Endometrial microvascular endothelial cells (primary cell): Measurements from ENCODE around the gene NPL. TPM values are rescaled to one million over a fixed set of nuclear protein-coding genes. Genes with fewer than 3 reads are reported as not detected.

ENCODE experiments used
- in situ Hi-C: cut with HindIII; loops from 2 replicates; pipeline ENCODE4 v1.10.0; 2017; ENCODE audit warnings: low sequenced_read_pairs, low pct_unique_long_range_greater_than_20kb; ENCODE audit errors: inconsistent ontology term
- total RNA-seq: library from RNA; depleted of rRNA; stranded (reverse); fragments of >200 nt; gene quantifications from one replicate; pipeline ENCODE4 v1.2.3, GENCODE V29; 2015; ENCODE audit errors: inconsistent ontology term

Gene NPL
- 0.93 TPM for total RNA-seq

DNA sequence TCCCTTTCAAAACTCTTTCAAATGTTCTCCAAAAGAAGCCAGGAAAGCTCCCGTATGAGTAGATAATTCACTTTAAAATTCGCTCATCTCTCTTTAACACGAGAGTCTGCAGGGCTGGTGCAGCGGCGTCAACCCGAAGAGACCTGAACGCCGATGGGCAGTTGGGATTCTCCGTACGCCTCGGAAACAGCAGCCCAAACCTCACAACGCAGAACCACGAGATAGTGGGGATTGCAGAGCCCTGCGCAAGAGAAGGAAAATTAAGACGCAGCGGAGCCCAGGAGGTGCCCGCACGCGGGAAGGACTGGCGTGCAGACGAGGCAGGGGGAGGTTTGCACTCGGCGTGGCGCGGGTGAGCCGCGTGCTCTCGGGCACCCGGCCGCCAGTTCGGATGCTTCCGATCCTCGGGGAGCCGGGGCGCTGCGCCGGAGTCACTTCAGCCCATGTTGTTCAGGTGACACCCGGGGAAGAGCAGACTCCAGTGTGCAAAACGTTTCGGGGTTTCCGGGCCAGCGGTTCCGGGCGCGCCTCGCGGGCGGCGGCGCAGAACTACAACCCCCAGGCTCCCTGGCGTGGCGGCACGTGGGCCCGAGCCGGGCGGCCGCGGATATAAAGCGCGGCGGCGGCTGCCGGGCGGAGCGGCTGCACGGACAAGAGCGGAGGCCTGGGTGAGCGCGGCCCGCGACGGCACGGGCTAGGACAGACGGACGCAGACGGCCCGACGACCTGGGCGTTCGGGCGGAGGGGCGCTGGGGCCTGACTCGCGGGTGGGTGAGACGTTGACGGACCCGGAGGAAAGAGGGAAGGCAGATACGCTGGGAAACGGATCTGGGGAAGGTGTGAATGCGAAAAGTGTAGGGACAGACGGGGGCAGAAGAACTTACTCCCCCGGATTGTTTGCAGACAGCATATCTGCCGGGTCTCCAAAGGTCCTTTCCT is at the start of gene NPL:
Gene NPL, plus strand, starts transcription at position 636 of the 939 bp plus-strand sequence. CDS start 4,599 bp downstream, outside the sequence.
- in situ Hi-C loops, result loop anchor here (10.0 kb wide), 1 partner anchor 195 kb away; no protein-coding TSS in a partner anchor

DNA sequence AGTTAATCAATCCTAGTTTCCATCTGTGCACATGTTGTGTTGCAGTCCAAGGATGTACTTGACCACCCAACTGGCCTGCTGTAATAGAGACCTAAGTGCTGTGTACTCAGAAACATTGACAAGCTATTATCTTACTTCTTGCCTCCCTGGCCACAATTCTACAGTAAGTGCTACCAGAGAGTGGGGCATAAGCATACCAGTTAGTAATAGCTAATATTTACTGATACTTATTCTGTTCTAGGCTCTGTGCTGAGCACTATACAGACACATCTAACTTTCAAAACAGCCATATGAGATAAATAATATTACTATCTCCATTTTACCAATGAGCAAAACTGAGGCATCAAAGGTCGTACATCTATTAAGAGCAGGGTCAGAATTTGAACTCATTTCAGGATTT is 49.5 kb upstream of the NPL start:
- in situ Hi-C loops, result no loop called here

DNA sequence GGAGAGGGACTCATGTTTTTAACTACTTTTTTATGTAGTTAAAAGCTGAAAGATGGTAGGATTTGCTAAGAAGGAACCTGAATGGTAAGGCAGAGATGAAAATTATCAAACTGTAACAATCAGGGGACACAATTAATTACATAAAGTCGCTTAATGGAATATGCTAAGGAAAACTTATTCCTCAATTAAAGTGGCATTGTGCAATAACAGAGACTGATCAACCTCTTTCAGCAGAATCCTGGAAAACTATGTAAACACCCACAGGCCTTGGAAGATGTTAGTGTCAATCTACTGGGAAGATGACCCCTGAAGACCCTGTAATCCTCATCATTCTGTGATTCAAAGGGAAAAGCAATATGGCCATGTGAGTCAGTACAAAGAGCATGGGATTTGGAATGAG is 46.8 kb upstream of the NPL start:
- in situ Hi-C loops, result no loop called here

DNA sequence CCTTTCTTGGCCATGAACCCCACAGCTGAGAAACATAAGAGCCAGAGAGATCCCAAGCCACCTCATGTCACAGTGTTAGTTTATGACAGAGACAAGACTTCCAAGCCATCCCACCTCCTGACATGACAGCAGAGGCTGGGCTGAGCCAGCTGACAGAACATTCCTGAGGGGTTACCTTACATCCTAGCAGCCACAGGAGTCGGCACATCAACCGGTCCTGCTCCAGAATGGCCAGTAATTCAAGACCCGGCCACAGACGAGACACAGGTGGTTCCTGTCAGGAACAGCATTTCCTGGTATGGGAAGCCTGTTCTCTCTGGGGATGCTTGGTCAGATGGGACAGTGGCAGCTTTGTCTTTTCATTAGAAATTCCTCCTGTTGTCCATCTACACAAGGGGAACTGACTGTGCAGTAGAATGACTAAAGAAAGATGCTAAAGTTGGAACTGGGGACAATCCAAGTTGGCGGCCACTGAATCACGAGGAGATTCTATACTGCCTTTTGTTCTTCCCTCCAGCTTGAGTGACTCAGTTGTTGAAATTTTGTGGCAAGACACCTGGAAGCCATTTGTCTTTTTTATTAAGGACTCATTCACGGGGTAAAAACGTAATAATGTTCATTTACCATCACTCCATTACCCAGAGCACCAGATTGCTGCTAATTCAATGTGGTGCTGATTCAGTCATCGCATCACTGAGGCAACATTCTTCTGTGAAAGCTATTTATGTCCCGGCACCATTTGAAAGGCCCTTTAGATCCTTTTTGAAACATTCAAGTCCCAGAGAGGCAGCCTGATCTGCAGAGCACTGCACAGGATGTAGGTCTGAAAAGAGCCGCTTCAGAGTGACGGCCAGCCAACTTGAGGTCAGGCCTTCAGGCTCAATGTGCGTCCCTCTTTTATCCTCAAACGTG is 37.2 kb upstream of the NPL start:
- in situ Hi-C loops, result no loop called here

DNA sequence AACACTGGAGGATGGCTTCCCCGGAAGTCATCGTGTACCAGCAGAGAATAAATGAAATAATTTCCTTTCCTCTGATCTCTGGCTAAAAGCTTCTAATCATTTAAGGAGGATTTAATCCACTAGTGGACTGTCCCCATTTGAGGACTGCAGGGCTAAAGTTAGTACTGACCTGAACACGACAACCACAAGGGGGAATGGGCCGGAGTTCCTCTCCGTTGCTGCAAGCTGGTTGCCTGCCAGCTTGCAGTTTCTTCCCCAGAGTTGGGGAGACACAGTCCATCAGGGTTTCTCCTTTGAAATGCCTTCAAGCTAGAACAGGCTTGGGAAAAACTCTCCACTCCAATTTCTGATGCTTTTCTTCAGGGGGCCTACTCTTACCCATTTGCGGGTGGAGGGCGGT is 35.5 kb upstream of the NPL start:
- in situ Hi-C loops, result no loop called here

DNA sequence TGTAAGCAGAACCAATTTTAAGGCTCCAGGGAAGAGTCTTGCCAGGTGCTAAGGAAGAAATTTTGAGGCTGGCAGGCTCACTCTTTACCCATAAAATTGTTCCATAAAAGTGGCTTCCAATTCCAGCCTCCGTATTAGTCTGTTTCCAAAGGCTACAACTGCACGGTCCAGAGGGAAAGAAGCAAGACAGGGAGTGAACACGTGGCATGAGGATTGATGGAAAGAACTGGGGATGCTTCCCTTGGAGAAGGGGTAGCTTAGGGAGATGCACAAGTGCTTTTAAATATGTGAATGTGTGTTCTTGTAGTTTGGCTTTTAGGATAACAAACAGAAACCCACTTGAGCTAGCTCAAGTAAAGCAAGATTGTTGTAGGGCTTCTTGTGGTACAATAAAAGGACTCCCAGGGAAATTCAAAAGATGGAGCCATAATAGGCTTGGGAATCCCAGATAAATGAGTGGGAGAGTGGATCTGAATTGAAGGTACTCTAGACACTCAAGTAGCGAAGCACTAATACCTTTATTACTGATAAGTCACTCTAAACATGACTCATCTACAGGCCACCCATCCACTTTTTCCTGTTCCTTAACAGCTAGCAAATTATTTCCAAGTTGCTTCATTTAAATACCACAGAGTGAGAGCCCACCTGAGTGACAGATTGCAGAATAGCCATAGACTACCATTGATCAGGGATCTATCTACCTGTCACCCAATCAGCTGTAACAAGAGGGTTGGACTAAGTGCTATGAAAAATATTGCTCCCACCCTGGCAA is 34.8 kb upstream of the NPL start:
- in situ Hi-C loops, result no loop called here

DNA sequence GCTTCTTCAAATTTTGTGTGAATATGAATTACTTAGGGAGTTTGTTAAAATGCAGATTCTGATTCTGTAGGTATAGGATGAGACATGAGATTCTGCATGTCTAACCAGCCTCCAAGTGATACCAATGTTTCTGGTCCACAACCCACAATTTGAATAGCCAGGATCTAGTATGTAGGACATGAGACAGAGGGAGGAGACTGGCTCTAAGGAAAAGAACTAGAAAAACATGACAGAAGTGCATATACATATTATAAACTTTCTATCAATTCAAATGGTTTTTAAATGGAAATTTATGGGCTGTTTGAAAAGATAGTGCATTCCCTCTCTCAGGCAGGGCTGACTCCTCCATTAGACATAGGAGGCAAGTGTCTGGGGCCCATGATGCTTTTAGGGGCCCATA is 33.9 kb upstream of the NPL start:
- in situ Hi-C loops, result no loop called here

GRCh38 chr1:182756423-182756822 is 33.1 kb upstream of the NPL start:
- in situ Hi-C loops, result no loop called here

GRCh38 chr1:182761396-182762395 is 27.9 kb upstream of the NPL start:
- in situ Hi-C loops, result no loop called here

DNA sequence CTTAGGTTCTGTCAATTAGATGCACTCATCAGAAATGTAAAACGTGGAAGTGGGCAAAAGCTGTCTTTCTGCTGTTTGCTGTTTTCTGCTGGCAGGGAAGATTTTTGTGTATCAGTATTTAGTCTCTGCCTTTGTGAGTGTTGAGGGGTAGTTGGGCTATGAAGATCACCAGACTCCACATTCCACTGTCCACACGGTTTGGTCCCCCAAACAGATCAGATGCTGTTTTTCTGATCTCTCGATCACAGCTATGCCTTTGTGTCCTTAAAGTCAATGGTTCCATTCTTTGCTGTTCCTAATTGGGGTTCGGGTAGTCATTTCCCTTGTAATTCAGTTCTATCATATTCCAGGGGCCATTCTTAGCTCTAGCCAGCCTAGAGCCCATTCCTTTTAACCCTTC is 27.0 kb upstream of the NPL start:
- in situ Hi-C loops, result no loop called here

GRCh38 chr1:182764029-182764727 is 25.4 kb upstream of the NPL start:
- in situ Hi-C loops, result no loop called here

DNA sequence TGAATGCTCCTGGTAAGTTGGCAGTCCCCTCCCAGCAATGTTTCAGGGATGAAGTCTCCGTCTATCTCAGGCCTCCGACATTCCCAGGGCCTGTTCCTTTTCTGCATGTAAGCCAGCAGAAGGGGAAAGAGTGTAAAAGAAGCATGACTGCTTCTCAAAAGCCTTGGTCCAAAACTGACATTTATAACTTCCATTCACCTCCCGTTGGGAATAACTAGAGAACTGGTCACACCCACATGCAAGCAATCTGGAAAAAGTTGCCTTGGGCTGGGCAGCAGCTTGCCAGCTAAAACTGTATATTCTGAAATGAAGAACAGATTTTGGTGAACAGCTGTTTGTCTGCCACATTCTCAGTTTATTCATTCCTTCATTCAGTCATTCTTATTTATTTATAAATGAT is 24.2 kb upstream of the NPL start:
- in situ Hi-C loops, result no loop called here

GRCh38 chr1:182766050-182766449 is 23.5 kb upstream of the NPL start:
- in situ Hi-C loops, result no loop called here

- in situ Hi-C loops, result no loop called here
These were observed 22.5 kb upstream of the NPL start for GRCh38 chr1:182766881-182767645.

DNA sequence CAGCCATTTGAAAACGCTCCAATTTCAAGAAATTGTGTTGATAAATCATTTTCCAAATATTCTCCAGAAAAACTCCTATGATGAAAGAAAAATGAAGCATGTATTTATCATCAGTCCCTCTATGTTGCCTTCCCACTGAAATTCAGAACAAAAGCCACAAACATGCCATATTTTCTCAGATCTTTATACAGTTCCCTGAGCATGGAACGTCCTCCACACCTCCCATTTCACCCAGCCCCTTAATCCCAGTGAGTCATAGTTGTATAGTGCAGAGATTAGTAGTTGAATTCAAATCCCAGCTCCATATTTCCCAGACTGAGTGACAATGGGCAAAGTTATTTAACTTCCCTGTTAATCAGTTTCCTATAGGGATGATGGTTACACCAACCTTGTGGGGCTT is 20.6 kb upstream of the NPL start:
- in situ Hi-C loops, result no loop called here

- in situ Hi-C loops, result no loop called here
These were observed 19.3 kb upstream of the NPL start for GRCh38 chr1:182770232-182770631.
